SH-SY5Y (cell line): ENCODE measurements around the gene CYSLTR2.

Experiments
- GATA2 ChIP-seq: IDR thresholded peaks from 2 replicates; pipeline ENCODE4 v1.6.1; 2011; ENCODE audit warnings: mild to moderate bottlenecking, low read depth, low read length
- GATA3 ChIP-seq: IDR thresholded peaks from 2 replicates; pipeline ENCODE4 v1.6.1; 2011; ENCODE audit warnings: low read depth, mild to moderate bottlenecking, low read length, moderate library complexity

DNA sequence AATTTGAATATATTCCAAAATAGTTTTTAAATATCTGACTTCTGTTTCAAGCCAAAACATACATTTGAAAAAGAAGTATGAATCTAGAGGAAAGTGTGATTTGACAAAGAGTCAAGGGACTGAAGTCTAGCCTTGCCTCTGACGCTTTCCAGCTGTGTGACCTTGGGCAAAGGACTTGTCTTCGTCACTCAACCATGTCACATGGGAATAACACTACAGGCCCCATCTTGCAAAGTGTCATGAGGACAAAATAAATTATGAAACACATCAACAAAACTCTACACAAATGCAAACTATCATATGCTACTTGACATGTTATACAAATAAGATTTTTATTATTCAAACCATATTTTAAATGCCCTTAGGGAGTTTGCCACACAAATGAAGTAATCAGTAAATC, 73.0 kb downstream of the CYSLTR2 start:
- TF ChIP-seq GATA2 (no peak), GATA3 (no peak)
